ENCODE measurements around the gene AQP12B.
"Not testable (repeated sequence)": the region's sequence is repeated elsewhere in the genome, so short reads cannot be mapped to it uniquely, and the experiment has no call there.

- TF ChIP-seq EZH2 (IDR thresholded peaks at IDR 0.05; ENCODE audit: insufficient read depth, poor library complexity, severe bottlenecking); EZH2phosphoT487 (IDR thresholded peaks at IDR 0.05; ENCODE audit: insufficient read depth, low read depth): not testable (repeated sequence)
Measured at GRCh38 chr2:240680185-240680584, 2.5 kb downstream of the AQP12B start.

Data from GM23248 (cell line).